ENCODE results near the gene TTI1. TPM values are rescaled to one million over a fixed set of nuclear protein-coding genes. Genes with fewer than 3 reads are reported as not detected.
"Not testable (repeated sequence)": the region's sequence is repeated elsewhere in the genome, so short reads cannot be mapped to it uniquely, and the experiment has no call there.

TTI1 gene
- total RNA-seq, 4 donors from 2014 or later, result 14.8 to 25.4 (median 20.3) TPM

- in situ Hi-C loops (cut with MboI; ENCODE audit: low sequenced_read_pairs in 4 of 4) (no loop called here), intact Hi-C loops (cut with DNase I; ENCODE audit: low total_unique reads) (no loop called here)
- Histone ChIP-seq H3K4me3 (no peak overlapping the region), H3K27ac (peak overlapping the region in 3 of 4 donors; percentile 38 to 66 (median 49)), H3K4me1 (peaks cover 21 to 26% of the 10 kb centered on the region in 2 donors), H3K27me3 (no peaks in the 10 kb centered on the region), H3K36me3 (peaks cover 0 to 36% of the 10 kb centered on the region in 2 donors), H3K9me3 (no peaks in the 10 kb centered on the region)
- TF ChIP-seq POLR2A (IDR thresholded peaks at IDR 0.05), result no peak
- TF ChIP-seq CTCF (IDR thresholded peaks at IDR 0.05 in 4 of 5, conservative IDR thresholded peaks at IDR 0.05 in 1 of 5), result no peak
- DNase-seq (peak in 1 of 2 donors; percentile 46), ATAC-seq (peak; percentile 83 to 90)
Observed at GRCh38 chr20:38012332-38012731, 20.9 kb downstream of the TTI1 start.

GRCh38 chr20:38011696-38012095 is 21.6 kb downstream of the TTI1 start:
- DNase-seq, result no peak
- no peak for TF ChIP-seq POLR2A (IDR thresholded peaks at IDR 0.05)
- Histone ChIP-seq H3K4me1 (peaks cover 21 to 26% of the 10 kb centered on the region in 2 donors), H3K27me3 (no peaks in the 10 kb centered on the region), H3K36me3 (peaks cover 0 to 30% of the 10 kb centered on the region in 2 donors), H3K27ac (peak overlapping the region in 1 of 4 donors; percentile 66), H3K9me3 (no peaks in the 10 kb centered on the region), H3K4me3 (no peak overlapping the region)
- intact Hi-C loops (cut with DNase I; ENCODE audit: low total_unique reads), result no loop called here
- in situ Hi-C loops (cut with MboI; ENCODE audit: low sequenced_read_pairs in 4 of 4), result no loop called here
- no peak for ATAC-seq

DNA sequence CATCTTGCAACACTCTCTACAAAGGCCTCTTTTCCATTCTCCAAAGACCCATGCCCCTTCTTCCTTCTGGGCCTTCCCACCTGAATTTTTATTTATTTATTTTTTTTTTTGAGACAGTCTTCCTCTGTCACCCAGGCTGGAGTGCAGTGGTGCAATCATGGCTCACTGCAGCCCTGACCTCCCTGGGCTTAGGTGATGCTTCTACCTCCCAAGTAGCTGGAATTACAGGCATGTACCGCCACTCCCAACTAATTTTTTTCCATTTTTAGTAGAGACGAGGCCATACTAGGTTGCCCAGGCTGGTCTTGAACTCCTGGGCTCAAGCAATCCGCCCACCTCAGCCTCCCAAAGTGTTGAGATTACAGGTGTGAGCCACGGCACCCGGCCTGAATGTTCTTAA is 23.8 kb downstream of the TTI1 start:
- H3K4me1 ChIP-seq, result peaks cover 21 to 26% of the 10 kb centered on the region in 2 donors
- DNase-seq; H3K9me3 ChIP-seq; intact Hi-C loops (cut with DNase I; ENCODE audit: low total_unique reads); in situ Hi-C loops (cut with MboI; ENCODE audit: low sequenced_read_pairs in 4 of 4); H3K27me3 ChIP-seq; ATAC-seq; H3K4me3 ChIP-seq; H3K27ac ChIP-seq: not testable (repeated sequence)
- peaks cover 0 to 37% of the 10 kb centered on the region in 2 donors for H3K36me3 ChIP-seq

DNA sequence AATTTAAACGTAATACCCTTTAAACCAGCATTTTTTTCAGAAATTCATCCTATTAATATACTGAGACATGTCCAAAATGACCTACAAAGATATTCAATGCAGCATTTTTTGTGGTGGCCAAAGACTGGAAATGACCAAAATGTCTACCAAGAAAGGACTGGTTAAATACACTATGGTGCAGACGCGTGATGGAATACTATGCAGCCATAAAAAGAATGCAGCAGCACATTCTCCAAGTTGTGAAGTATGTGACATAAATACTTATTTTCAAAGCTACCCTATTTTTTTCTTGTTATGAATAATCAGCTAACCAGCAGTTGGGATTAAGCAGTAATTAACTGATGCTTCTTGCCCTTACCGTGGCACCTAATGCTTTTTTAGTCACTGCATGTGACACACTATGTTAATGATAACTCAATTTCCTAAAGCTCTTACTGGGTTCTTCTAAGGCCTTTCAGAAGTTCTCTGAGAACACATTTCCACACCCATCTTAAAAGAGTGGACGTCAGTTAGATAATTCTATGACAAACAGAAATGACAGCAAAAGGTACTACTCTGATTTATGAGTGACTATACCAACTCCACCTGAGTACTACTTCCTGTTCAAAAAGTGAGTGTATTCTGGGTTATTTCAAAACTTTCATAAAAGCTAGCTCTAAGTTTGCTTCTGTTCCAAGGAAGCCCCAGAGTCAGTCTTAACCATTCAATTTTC is 24.9 kb downstream of the TTI1 start:
- ATAC-seq (no peak), DNase-seq (no peak)
- no peaks in the 10 kb centered on the region for H3K27me3 ChIP-seq
- peaks cover 18 to 19% of the 10 kb centered on the region in 2 donors for H3K4me1 ChIP-seq
- H3K27ac ChIP-seq, result no peak overlapping the region
- in situ Hi-C loops (cut with MboI; ENCODE audit: low sequenced_read_pairs in 4 of 4), result no loop called here
- H3K36me3 ChIP-seq, result peaks cover 0 to 37% of the 10 kb centered on the region in 2 donors
- intact Hi-C loops (cut with DNase I; ENCODE audit: low total_unique reads), result no loop called here
- no peak overlapping the region for H3K4me3 ChIP-seq
- no peak for TF ChIP-seq CTCF (IDR thresholded peaks at IDR 0.05 in 4 of 5, conservative IDR thresholded peaks at IDR 0.05 in 1 of 5)
- no peak for TF ChIP-seq POLR2A (IDR thresholded peaks at IDR 0.05)
- H3K9me3 ChIP-seq, result no peaks in the 10 kb centered on the region

- no peak overlapping the region for H3K4me3 ChIP-seq
- intact Hi-C loops (cut with DNase I; ENCODE audit: low total_unique reads), result no loop called here
Observed at GRCh38 chr20:38007526-38007925, 25.7 kb downstream of the TTI1 start.

More at GRCh38 chr20:38007526-38007925, 25.7 kb downstream of the TTI1 start:
- TF ChIP-seq CTCF (IDR thresholded peaks at IDR 0.05 in 4 of 5, conservative IDR thresholded peaks at IDR 0.05 in 1 of 5) (no peak), POLR2A (IDR thresholded peaks at IDR 0.05) (no peak)
- peaks cover 0 to 32% of the 10 kb centered on the region in 2 donors for H3K36me3 ChIP-seq
- H3K27me3 ChIP-seq, result no peaks in the 10 kb centered on the region
- peaks cover 11 to 12% of the 10 kb centered on the region in 2 donors for H3K4me1 ChIP-seq
- in situ Hi-C loops (cut with MboI; ENCODE audit: low sequenced_read_pairs in 4 of 4), result no loop called here
- no peak overlapping the region for H3K27ac ChIP-seq
- DNase-seq (no peak), ATAC-seq (no peak)
- no peaks in the 10 kb centered on the region for H3K9me3 ChIP-seq
